ENCODE data around the gene PJA2. TPM values are rescaled to one million over a fixed set of nuclear protein-coding genes. Genes with fewer than 3 reads are reported as not detected.

The PJA2 gene
- polyA plus RNA-seq, 1 donor from 2014 or later = 142 TPM

DNA sequence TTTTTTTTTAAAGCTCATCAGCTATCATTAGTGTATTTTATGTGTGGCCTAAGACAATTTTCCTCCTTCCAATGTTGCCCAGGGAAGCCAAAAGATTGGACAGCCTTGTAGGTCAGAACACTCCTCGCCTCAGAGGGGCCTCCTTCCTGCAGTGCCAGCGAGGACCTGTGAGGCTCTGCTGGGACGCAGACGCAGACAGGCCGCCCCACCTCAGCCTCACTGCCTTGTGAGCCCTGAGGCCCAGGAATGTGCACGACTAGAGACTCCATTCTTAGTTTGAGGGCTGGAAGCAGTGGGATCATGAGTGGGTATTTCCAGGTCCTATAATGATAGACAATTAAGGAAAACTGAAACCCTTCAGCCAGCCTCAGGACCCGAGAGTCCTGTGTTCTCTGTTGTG lies 85.4 kb downstream of the PJA2 start:
- H3K27ac ChIP-seq (ENCODE audit: low read length) = no peak overlapping the region

DNA sequence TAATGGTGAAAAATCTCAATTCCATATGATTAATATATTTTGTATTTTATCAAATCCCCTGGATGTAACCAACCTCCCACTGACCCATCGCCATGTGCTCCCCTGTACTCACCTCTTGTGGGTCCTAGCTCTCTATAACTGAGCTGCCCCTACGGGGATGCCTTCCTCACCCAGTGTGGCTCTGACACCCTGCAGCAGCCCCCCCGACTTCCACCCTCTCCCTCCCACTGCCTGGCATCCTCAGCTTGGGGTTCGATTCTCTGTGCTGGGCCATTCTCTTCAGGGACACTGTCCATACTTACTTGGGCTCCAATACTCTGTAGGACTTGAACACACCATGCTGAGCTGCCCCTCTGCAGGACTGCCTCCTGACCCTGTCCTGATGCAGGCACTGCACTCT lies 87.1 kb downstream of the PJA2 start:
- no peaks in the 10 kb centered on the region for H3F3A ChIP-seq (ENCODE audit: insufficient read depth, low read length, poor library complexity, severe bottlenecking)
- H3K9me3 ChIP-seq (ENCODE audit: low read length) = no peaks in the 10 kb centered on the region
- H4K20me1 ChIP-seq (ENCODE audit: insufficient read depth) = no peaks in the 10 kb centered on the region
- H3K36me3 ChIP-seq (ENCODE audit: insufficient read depth, low read length) = no peaks in the 10 kb centered on the region
- no peak overlapping the region for H3K4me2 ChIP-seq (ENCODE audit: low read length)
- no peak for TF ChIP-seq MXI1 (conservative IDR thresholded peaks at IDR 0.05; ENCODE audit: poor library complexity, severe bottlenecking)
- TF ChIP-seq TAF1 (IDR thresholded peaks at IDR 0.05; ENCODE audit: low read depth) = no peak
- TF ChIP-seq, protein P1, sequence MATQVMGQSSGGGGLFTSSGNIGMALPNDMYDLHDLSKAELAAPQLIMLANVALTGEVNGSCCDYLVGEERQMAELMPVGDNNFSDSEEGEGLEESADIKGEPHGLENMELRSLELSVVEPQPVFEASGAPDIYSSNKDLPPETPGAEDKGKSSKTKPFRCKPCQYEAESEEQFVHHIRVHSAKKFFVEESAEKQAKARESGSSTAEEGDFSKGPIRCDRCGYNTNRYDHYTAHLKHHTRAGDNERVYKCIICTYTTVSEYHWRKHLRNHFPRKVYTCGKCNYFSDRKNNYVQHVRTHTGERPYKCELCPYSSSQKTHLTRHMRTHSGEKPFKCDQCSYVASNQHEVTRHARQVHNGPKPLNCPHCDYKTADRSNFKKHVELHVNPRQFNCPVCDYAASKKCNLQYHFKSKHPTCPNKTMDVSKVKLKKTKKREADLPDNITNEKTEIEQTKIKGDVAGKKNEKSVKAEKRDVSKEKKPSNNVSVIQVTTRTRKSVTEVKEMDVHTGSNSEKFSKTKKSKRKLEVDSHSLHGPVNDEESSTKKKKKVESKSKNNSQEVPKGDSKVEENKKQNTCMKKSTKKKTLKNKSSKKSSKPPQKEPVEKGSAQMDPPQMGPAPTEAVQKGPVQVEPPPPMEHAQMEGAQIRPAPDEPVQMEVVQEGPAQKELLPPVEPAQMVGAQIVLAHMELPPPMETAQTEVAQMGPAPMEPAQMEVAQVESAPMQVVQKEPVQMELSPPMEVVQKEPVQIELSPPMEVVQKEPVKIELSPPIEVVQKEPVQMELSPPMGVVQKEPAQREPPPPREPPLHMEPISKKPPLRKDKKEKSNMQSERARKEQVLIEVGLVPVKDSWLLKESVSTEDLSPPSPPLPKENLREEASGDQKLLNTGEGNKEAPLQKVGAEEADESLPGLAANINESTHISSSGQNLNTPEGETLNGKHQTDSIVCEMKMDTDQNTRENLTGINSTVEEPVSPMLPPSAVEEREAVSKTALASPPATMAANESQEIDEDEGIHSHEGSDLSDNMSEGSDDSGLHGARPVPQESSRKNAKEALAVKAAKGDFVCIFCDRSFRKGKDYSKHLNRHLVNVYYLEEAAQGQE (IDR thresholded peaks at IDR 0.05; ENCODE audit: borderline replicate concordance) = no peak
- TF ChIP-seq, protein P2, sequence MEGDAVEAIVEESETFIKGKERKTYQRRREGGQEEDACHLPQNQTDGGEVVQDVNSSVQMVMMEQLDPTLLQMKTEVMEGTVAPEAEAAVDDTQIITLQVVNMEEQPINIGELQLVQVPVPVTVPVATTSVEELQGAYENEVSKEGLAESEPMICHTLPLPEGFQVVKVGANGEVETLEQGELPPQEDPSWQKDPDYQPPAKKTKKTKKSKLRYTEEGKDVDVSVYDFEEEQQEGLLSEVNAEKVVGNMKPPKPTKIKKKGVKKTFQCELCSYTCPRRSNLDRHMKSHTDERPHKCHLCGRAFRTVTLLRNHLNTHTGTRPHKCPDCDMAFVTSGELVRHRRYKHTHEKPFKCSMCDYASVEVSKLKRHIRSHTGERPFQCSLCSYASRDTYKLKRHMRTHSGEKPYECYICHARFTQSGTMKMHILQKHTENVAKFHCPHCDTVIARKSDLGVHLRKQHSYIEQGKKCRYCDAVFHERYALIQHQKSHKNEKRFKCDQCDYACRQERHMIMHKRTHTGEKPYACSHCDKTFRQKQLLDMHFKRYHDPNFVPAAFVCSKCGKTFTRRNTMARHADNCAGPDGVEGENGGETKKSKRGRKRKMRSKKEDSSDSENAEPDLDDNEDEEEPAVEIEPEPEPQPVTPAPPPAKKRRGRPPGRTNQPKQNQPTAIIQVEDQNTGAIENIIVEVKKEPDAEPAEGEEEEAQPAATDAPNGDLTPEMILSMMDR (IDR thresholded peaks at IDR 0.05; ENCODE audit: poor library complexity, severe bottlenecking) = no peak
- no peak for TF ChIP-seq EZH2 (IDR thresholded peaks at IDR 0.05; ENCODE audit: borderline replicate concordance, insufficient read depth, low read length, poor library complexity, severe bottlenecking)
- no peak for TF ChIP-seq POLR2AphosphoS5 (IDR thresholded peaks at IDR 0.05)
- no peak for TF ChIP-seq SMC3 (conservative IDR thresholded peaks at IDR 0.05; ENCODE audit: poor library complexity)
- TF ChIP-seq RAD21 (conservative IDR thresholded peaks at IDR 0.05) = no peak
- no peak for TF ChIP-seq EP300 (conservative IDR thresholded peaks at IDR 0.05; ENCODE audit: poor library complexity, severe bottlenecking)
- no peaks in the 10 kb centered on the region for H3K79me2 ChIP-seq (replicated peaks; ENCODE audit: insufficient read depth, low read length)
- H2AFZ ChIP-seq (ENCODE audit: low read depth, low read length) = no peak overlapping the region
- no peak overlapping the region for H3K9ac ChIP-seq (ENCODE audit: low read length)
- H3K27ac ChIP-seq (ENCODE audit: low read length) = no peak overlapping the region
- no peaks in the 10 kb centered on the region for H3K9me2 ChIP-seq (ENCODE audit: insufficient read depth, low read length)
- H3K27me3 ChIP-seq (ENCODE audit: insufficient read depth, low read depth, low read length) = no peaks in the 10 kb centered on the region
- H3K4me3 ChIP-seq (ENCODE audit: low read length) = no peak overlapping the region

More for the DNA sequence above, 85.4 kb downstream of the PJA2 start:
- H3K4me3 ChIP-seq (ENCODE audit: low read length) = no peak overlapping the region
- H3K27me3 ChIP-seq (ENCODE audit: insufficient read depth, low read depth, low read length) = no peaks in the 10 kb centered on the region
- no peaks in the 10 kb centered on the region for H3K36me3 ChIP-seq (ENCODE audit: insufficient read depth, low read length)
- H3K9me3 ChIP-seq (ENCODE audit: low read length) = no peaks in the 10 kb centered on the region
- no peaks in the 10 kb centered on the region for H3K9me2 ChIP-seq (ENCODE audit: insufficient read depth, low read length)
- H2AFZ ChIP-seq (ENCODE audit: low read depth, low read length) = no peak overlapping the region
- no peak overlapping the region for H3K4me2 ChIP-seq (ENCODE audit: low read length)
- TF ChIP-seq EP300 (conservative IDR thresholded peaks at IDR 0.05; ENCODE audit: poor library complexity, severe bottlenecking) (no peak), POLR2AphosphoS5 (IDR thresholded peaks at IDR 0.05) (no peak), RAD21 (conservative IDR thresholded peaks at IDR 0.05) (no peak), MXI1 (conservative IDR thresholded peaks at IDR 0.05; ENCODE audit: poor library complexity, severe bottlenecking) (no peak), TAF1 (IDR thresholded peaks at IDR 0.05; ENCODE audit: low read depth) (no peak), SMC3 (conservative IDR thresholded peaks at IDR 0.05; ENCODE audit: poor library complexity) (no peak), EZH2 (IDR thresholded peaks at IDR 0.05; ENCODE audit: borderline replicate concordance, insufficient read depth, low read length, poor library complexity, severe bottlenecking) (no peak)
- TF ChIP-seq, protein P1 (IDR thresholded peaks at IDR 0.05; ENCODE audit: borderline replicate concordance) = no peak
- TF ChIP-seq, protein P2 (IDR thresholded peaks at IDR 0.05; ENCODE audit: poor library complexity, severe bottlenecking) = no peak
- H3F3A ChIP-seq (ENCODE audit: insufficient read depth, low read length, poor library complexity, severe bottlenecking) = no peaks in the 10 kb centered on the region
- no peaks in the 10 kb centered on the region for H4K20me1 ChIP-seq (ENCODE audit: insufficient read depth)
- no peak overlapping the region for H3K9ac ChIP-seq (ENCODE audit: low read length)
- no peaks in the 10 kb centered on the region for H3K79me2 ChIP-seq (replicated peaks; ENCODE audit: insufficient read depth, low read length)
